Measurements from ENCODE around the gene TRAPPC1.

GRCh38 chr17:7974638-7975131 is 42.9 kb upstream of the TRAPPC1 start:
- TF ChIP-seq CTCF (IDR thresholded peaks at IDR 0.05; ENCODE audit: insufficient read depth, low read length, poor library complexity, severe bottlenecking) (no peak), EZH2phosphoT487 (conservative IDR thresholded peaks at IDR 0.05; ENCODE audit: low read length) (no peak)

All from SU-DHL-6 (cell line).